Measurements from ENCODE around the gene NHP2.

- TF ChIP-seq POLR2AphosphoS5 (IDR thresholded peaks at IDR 0.05; ENCODE audit: low read depth) (peak; percentile 56), EZH2 (IDR thresholded peaks at IDR 0.05; ENCODE audit: low read depth, unreplicated experiment) (no peak), EZH2phosphoT487 (IDR thresholded peaks at IDR 0.05; ENCODE audit: unreplicated experiment) (no peak), REST (IDR thresholded peaks at IDR 0.05; ENCODE audit: unreplicated experiment) (no peak), CREB1 (CRISPR knock-in tag; IDR thresholded peaks at IDR 0.05; ENCODE audit: low read depth) (no peak), JUNB (IDR thresholded peaks at IDR 0.05; ENCODE audit: unreplicated experiment) (no peak), STAT1 (IDR thresholded peaks at IDR 0.05; ENCODE audit: unreplicated experiment) (no peak)
- TF ChIP-seq, protein P1, sequence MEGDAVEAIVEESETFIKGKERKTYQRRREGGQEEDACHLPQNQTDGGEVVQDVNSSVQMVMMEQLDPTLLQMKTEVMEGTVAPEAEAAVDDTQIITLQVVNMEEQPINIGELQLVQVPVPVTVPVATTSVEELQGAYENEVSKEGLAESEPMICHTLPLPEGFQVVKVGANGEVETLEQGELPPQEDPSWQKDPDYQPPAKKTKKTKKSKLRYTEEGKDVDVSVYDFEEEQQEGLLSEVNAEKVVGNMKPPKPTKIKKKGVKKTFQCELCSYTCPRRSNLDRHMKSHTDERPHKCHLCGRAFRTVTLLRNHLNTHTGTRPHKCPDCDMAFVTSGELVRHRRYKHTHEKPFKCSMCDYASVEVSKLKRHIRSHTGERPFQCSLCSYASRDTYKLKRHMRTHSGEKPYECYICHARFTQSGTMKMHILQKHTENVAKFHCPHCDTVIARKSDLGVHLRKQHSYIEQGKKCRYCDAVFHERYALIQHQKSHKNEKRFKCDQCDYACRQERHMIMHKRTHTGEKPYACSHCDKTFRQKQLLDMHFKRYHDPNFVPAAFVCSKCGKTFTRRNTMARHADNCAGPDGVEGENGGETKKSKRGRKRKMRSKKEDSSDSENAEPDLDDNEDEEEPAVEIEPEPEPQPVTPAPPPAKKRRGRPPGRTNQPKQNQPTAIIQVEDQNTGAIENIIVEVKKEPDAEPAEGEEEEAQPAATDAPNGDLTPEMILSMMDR (conservative IDR thresholded peaks at IDR 0.05; ENCODE audit: low read depth in 2 of 2): peak; percentile 14 to 34; a peak in 1 of 4 replicates
Measured at GRCh38 chr5:178149199-178149932, 4.3 kb downstream of the NHP2 start.
